Epithelial cell of prostate (primary cell): ENCODE data around the gene SLX4IP.
"Not testable (repeated sequence)": the region's sequence is repeated elsewhere in the genome, so short reads cannot be mapped to it uniquely, and the experiment has no call there.

Source experiments
- DNase-seq: peaks from one replicate; pipeline ENCODE4 v3.0.0-alpha.2; 2011; ENCODE audit warnings: low read depth, low spot score
- H3K27ac ChIP-seq: fragments of 450-650 bp; 2 replicates; pipeline ENCODE4 v1.5.1; 2017; ENCODE audit warnings: mild to moderate bottlenecking

SLX4IP gene

DNA sequence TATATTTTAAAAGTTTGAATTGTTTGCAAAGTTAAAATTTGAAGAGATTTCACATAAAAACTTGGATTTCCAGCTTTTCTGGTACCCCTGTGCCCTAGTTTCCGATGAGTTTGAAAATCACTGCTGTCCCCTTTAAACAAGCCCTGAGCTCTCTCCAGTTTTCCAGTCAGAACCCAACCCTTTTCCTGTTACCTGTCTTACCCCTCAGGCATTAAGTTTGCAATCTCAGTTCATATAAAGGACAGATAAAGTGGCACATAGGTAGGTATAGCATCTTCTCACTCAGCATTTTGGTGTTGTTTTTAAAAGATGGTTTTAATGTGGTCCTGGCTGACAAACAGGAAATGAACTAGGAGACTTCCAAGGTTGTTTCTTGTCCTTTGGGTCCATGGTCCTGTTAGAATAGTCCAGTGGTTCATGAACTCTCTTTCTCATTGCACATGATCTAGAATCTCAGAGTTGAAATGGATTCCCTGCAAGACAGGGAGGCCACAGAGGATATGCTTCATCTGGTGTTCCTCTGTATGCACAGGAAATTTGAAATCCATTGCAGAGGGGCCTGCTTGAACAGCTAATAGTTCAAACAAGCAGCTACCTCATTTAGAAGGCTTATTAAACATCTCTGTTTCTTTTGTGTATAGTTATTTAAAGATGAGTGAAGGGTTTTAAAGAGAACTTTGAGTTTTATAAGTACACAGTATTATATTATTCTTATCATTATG lies 156.0 kb downstream of the SLX4IP start:
- peak overlapping the region; percentile 79 for H3K27ac ChIP-seq
- no peak for DNase-seq

- H3K27ac ChIP-seq, result peak overlapping the region; percentile 79
Measured at GRCh38 chr20:10591946-10592521, 156.9 kb downstream of the SLX4IP start.

GRCh38 chr20:10594296-10594868 lies 159.3 kb downstream of the SLX4IP start:
- no peak for DNase-seq
- H3K27ac ChIP-seq, result peak overlapping the region; percentile 79

More at GRCh38 chr20:10591946-10592521, 156.9 kb downstream of the SLX4IP start:
- no peak for DNase-seq

GRCh38 chr20:10595266-10595665 lies 160.2 kb downstream of the SLX4IP start:
- no peak overlapping the region for H3K27ac ChIP-seq
- no peak for DNase-seq

GRCh38 chr20:10595985-10596384 lies 160.9 kb downstream of the SLX4IP start:
- no peak for DNase-seq
- no peak overlapping the region for H3K27ac ChIP-seq

DNA sequence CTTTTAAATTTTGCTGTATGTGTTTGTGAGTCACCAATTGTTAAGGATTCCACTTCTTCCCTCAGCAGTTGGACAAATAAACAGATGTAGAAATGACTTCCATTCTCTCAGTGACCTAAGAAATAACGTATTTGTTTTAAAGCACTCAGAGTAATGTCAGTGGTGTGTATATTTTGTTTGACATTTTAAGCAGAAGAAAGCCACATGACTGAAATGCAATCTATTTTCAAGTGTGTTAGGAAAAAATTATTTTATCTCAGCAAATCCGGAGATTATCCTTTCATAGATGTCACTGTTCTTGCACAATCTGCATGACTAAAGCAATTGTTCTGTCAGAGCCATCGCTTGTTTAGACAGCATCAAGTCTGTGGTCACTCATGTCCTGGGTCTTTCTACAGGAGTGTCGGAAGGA lies 161.6 kb downstream of the SLX4IP start:
- peak; percentile 52 for DNase-seq
- peak overlapping the region; percentile 33 for H3K27ac ChIP-seq

DNA sequence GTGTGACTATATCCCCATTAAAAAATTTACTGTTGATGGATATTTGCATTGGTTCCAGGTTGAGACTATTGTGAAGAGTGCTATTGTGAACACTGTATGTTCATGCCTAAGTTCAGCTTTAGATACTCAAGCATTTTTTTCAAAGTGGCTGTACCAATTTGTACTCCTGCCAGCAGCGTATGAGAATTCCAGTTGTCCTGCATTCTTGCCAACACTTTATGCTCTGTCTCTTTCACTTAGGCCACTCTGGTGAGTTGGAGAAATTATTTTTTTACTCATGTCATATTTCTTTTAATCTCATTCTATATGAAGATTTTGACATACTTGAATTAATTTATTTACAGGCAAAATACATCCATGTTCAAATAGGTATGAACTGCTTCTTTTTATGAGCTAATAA lies 162.5 kb downstream of the SLX4IP start:
- peak overlapping the region; percentile 79 for H3K27ac ChIP-seq
- DNase-seq, result no peak

DNA sequence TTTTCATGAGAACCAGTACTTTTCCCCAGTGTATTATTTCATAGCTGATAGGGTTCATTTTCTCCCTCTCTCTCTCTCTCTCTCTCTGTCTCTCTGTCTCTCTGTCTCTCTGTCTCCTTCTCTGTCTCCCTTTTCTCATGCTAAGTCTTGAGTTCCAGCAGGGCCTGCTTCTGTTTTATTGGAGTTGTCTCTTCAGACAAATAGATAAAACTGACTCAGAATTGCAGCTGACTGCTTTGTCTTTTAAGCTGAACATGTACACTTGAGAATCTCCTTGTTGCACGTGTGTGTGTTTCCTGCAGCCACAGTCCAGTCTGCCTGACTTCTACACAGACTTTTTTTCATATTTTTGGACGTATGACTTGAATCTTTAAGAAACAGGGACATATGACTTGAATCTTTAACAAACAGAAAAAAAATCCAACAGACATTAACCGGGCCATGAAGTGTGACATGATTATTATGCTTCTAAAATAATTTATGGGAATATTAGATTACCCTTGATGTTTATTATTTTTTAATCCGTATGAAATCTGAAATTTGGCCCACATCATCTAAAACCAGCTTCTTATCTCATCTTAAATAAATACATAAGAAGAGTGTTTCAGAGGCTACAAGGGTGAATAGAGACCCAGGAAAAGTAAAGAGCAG lies 167.2 kb downstream of the SLX4IP start:
- DNase-seq, result no peak
- no peak overlapping the region for H3K27ac ChIP-seq

DNA sequence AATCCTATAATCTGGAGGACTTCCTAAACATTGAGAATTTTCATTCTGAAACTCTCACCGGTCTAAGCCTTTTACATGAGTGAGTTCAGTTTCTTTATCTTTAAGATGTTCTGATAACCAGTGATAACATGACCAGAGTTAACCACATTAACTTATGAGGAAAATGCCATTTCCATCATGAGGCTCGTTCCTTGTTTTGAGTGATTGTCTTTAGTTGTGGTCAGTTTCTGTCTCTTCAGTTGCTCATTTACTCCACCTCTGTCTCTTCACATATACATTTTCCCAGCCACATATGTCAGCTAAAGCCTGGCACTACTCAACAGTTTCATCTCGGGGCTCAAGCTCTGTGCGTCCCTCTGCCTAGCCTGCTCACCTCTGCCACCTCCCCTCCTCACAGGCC lies 168.3 kb downstream of the SLX4IP start:
- no peak overlapping the region for H3K27ac ChIP-seq
- no peak for DNase-seq

DNA sequence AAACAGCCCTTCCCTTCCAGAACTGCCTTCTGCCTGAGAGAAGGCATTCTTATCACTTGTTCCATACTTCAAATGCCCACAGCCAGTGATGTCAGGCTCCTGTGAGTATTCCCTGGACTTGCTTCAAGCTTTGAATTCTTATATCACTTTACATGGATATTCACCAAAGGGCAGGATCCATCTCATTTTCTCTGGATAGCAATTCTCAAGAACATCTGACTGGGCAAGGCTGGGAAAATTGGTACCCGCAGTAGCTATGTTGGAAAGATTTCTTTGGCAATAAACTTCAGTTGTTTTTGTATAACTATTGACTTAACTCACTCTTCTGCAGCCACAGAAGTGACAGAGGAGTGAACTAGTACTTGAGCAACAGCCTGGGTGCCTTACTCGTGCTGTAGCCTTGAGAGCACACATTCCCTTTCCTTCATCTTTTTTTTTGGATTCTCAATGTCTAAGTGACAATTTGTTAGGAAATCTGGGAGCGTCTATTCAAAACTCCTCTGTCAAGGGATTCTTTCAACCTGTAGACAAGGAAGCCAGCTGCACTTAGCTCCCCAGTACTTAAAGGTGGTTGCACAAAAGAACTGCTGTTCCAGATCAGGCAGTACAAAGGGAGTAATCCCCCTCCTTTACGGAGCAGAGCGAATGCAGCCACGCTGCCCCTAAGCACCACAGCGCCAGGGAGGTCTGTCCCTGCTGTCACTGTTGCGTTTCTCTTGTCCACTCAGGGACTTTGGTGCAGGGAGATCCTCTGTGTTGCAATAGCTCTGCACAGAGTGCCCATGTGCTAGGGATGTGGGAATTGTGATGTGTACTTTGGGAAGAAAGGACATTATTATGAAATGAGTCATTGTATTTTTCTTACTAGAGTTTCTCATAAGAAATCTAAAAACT lies 169.1 kb downstream of the SLX4IP start:
- H3K27ac ChIP-seq, result peak overlapping the region; percentile 29
- DNase-seq, result no peak

DNA sequence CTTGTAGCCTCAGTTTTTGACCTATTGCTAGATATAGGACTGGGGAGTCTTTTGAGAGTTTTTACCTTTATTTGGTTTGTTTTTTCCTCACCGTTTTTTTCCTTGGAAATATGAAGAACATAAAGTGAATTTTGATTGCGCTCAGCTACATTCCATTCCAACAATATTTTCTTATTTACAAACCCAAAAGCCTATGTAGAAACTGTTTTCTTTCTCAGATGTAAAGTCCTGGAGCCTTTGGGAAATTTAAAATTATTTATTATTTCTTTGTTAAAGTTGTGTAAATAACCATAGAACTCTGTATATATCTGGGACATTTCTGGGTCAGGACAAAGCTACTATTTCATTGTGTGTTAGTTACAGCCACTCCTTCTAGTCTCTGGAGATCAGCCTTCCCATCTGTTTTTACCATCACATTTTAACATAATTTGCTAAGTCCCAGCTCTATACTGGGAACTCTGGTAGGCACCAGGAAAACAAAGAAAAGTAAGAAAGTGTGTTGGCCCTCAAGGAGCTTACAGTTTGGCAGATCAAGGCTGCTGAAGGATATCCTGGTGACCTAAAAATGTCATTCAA lies 169.8 kb downstream of the SLX4IP start:
- peak overlapping the region; percentile 29 for H3K27ac ChIP-seq
- DNase-seq, result no peak

DNA sequence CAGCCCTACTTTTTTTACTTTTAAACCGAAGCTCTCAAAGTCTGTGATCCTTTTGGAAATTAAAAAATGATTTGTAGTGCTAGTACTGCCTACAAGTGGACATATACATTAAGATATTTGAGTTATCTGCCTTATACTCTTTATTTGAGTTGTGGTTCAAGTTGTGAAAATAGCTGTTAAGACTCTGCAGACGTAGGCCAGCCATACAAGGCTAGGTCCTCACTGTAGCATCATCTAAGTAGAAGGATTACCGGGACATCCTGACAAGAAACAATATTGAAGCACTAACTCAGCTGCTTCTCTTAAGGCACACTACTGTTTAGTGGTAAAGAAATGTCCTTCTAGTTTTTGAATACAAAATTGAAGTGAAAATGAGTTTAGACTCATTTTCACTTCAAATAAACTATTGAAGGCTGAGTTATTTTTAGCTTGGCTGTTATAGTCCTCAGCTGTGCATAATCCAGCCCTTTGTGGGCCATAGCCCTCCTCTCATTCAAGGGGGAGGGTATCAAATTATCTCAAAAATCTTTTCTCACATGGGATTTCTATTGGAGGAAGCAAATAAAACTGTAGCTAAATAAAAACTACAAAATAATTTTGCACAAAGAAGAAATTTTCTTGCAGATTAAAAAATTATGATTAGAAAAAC lies 170.6 kb downstream of the SLX4IP start:
- DNase-seq, result no peak
- H3K27ac ChIP-seq, result no peak overlapping the region

GRCh38 chr20:10609276-10609675 lies 174.2 kb downstream of the SLX4IP start:
- no peak overlapping the region for H3K27ac ChIP-seq
- no peak for DNase-seq

DNA sequence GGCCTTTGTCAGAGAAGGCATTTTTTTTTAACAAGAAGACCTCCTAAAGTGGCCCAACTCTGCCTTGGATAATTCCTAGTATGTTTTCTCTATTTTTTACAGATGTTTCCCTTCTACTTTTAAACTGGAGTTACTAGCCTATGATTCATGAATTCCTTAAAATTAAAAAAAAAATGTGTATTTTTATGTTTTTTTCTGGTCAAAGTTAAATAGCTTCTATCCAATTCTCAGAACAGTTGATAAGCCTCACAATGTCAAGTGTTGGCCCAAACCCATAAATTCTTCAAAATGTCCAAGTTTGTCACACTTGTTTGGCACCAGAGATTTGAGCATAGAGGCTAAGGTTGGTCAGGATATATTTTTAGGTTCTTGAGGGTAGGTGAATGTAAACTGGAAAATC lies 174.7 kb downstream of the SLX4IP start:
- no peak for DNase-seq
- H3K27ac ChIP-seq, result no peak overlapping the region

DNA sequence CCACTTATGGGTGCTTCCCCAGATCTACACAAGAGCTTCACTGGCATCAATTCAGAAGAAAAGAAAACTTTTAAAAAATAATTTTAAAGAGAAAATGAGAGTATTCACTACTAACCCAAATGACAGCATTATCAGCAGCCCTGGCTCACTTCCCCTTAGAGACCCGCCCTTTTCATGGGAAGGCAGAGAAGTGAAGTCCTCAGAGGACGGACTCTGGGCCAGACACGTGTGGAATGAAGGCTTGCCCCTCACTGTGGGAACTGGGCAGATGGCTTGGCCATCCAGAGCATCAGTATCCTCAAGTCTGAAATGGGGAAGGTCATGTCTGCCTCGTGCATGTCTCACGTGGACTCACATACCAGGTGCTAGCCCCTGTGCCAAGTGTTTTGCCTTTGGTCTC lies 175.1 kb downstream of the SLX4IP start:
- DNase-seq, result no peak
- H3K27ac ChIP-seq, result no peak overlapping the region

DNA sequence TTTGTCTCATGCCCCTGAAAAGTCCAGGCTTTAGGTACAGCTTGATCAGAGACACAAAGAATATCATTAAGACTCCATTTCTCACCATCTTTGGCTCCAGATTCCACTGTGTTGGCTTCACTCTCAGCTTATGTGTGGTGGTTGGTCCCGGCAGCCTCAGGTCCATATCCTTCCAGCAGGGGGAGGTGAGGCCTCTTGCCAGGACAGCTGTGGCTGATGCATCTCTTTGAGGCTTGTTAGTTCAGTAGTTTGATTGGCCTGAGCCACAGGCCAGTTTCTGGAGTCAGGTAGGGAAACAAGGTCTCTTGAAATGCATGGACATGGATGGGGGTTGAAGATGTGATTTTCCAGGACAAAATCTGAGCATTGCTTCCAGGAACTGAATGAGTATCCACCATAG lies 176.3 kb downstream of the SLX4IP start:
- no peak overlapping the region for H3K27ac ChIP-seq
- no peak for DNase-seq

GRCh38 chr20:10613426-10613825 lies 178.3 kb downstream of the SLX4IP start:
- not testable (repeated sequence) for H3K27ac ChIP-seq, DNase-seq

- no peak overlapping the region for H3K27ac ChIP-seq
- no peak for DNase-seq
Measured at GRCh38 chr20:10613911-10614310, 178.8 kb downstream of the SLX4IP start.

DNA sequence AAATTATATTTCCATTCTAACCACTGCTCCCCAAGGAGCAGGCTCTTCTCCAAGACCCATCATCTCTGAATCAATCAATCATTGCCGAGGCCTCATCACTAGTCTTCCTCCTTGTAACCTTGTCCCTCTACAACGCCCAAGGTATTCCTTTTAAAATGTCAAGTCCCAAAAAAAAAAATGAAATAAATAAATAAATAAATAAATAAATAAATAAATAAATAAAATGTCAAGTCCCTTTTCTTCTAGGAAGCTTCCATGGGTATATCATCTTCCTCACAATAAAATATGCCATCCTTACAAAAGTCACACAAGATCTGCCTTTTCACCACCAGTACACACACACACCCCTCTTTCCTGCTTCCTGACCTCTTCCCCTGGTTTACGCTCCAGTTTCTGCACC lies 181.1 kb downstream of the SLX4IP start:
- DNase-seq, result no peak
- H3K27ac ChIP-seq, result no peak overlapping the region
